Stimulated activated CD4-positive, alpha-beta T cell treated with anti-CD3 and anti-CD28 coated beads, TNF-alpha, amount 100 ng/mL, for 4 hours (primary cell): Measurements from ENCODE around the gene PLA2G2D.

ENCODE experiments used
- DNase-seq, 3 experiments: peaks; one replicate each; pipeline ENCODE4 v3.0.0-alpha.2; 2020; ENCODE audit warnings: low read depth in 3 of 3

Gene PLA2G2D

DNA sequence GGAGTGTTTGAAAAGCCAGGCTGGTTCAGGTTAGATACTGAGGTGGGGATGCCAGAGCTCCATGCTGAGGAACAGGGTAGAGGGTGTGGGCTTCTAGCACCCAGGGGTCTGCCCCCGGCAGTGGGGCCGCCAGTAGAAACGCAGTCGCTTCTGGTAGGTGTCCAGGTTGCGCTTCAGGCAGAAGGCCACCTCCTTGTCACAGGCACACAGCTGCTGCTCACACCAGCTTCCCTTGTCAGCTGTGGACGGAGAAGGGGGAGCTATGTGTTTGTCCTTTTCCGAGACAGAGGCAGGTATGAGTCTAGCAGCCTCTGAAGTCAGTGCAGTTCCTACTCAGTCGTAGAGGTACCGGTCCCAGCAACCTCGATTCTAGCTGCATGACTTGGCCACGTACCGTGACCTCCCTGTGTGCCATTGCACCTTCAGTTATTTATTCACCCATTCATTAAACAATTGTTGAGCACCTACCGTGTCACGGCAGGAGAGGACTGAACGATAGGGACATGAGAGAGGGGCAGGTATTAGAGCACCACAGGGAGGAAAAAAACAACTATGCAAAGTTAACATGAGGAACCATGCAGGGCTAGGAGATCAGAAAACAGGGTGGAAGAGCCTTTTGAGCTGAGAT, 5.2 kb downstream of the PLA2G2D start:
- DNase-seq, result no peak

DNA sequence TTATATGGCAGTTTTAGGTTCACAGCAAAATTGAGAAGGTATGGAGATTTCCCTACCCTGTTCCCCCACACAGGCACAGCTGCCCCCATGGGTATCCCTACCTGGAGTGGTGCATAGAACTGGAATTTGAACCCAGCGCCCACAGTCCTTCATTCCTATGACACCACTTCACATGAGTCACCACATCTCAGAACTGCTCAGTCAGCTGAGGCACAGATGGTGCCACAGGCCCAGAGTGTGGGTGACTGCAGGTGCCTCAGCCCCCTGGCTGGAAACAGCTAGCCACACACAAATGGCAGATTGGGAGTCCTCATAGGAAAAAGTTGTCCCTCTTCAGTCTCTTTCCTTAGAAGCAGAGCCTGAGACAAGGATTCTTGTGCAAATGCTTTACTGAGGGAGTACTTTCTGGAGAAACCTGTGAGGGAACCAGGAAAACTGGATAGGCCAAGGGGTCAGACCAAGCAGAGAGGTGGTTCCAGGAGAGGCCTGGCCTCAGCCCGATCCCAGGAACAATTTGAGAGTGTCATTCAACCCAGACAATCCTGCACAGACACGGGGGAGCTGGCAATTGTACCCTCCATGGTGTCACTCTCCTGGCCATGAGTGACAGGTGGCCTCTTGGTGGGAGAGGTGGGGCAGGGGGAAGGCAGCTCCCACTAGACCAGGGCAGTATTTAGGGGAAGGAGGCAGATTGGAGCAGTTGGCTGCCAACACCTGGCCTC, 6.9 kb downstream of the PLA2G2D start:
- no peak for DNase-seq

DNA sequence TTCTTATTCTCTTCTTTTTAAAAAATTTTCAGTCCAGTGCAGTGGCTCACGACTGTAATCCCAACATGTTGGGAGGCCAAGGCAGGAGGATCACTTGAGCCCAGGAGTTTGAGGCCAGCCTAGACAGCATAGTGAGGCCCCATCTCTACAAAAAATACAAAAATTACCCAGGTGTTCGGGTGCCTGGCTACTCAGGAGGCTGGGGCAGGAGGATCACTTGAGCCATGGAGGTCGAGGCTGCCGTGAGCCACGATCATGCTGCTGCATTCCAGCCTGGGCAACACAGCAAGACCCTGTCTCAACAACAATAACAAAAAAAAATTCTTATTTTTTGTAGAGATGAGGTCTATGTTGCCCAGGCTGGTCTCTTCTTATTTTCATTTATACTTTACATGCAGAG, 7.9 kb downstream of the PLA2G2D start:
- no peak for DNase-seq

DNA sequence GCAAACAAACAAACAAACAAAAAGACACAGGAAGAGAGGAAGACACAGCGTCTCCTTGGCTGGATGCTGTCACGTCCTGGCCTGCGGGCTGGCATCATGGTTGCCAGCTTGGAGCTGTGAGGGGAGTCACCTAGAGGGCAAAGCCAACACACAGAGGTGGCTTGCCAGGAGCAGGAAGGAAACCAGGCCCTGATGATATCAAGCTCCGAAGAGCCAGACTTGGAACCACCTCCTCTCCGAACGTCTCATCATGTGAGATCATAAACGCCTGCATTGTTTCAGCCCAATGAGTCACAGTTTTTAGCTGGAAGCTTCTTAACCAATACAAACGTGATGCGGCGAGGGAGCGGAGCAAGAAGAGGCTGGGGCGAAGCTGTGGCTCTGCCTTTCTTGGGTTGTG, 8.7 kb downstream of the PLA2G2D start:
- no peak for DNase-seq

DNA sequence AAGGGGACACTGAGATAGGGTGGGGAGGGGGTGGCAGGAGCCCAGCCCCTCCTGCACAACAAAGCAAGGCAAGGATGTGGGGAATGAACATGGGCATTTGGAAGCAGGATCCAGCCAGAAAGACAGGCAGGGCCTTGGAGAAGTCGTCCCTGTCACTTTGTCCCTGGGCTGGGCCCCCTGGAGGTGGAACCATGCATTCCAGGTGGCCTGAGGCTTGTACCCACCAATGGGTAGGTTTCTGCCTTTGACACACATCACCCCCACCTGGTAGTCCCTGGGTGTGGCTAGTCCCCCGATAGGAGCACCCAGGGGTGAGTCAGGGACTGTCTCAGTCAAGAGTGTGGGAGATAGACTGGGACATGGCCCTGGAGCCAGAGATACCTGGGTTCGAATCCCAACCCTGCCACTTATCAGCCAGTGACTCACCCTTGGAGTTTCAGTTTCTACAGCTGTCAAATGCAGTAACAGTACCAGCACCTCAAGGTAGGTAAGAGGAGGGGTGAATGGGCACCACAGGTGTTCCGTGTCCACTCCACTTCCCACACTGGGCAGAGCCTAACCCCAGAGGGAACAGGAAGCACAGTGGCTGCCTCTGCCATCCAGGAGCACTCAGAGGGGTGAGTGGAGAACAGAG, 10.0 kb downstream of the PLA2G2D start:
- no peak for DNase-seq

DNA sequence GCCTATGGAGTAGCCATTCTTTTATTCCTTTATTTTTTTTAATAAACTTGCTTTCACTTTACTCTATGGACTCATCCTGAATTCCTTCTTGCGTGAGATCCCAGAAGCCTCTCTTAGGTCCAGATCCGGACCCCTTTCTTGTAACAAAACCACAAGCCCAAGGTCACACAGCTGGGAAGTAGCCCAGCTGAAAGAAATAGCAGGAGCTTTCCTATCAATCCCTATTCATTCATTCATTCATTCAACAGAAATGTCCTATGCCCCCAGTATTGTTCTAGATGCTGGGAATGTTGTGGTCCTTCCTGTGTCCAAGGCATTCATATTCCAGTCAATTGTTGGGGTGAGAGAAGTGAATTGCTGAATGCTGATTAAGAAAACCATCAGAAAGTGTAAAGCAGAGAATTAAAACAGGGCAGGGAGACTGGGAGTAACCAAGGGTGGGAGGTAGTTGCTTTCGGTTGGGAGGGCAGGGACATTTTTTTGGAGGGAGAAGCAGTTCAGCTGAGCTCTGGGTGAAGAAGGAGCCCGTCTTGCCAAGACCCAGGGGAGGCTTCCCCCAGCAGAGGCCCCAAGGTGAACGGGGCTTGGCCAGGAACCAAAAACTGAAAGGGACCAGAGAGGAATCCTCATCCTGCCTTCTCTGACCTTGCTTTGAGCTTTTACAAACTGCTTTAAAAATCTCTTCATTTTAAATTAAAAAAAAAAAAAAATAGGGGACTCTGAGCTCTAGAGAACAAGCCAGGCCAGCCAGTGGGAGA, 10.8 kb downstream of the PLA2G2D start:
- no peak for DNase-seq

DNA sequence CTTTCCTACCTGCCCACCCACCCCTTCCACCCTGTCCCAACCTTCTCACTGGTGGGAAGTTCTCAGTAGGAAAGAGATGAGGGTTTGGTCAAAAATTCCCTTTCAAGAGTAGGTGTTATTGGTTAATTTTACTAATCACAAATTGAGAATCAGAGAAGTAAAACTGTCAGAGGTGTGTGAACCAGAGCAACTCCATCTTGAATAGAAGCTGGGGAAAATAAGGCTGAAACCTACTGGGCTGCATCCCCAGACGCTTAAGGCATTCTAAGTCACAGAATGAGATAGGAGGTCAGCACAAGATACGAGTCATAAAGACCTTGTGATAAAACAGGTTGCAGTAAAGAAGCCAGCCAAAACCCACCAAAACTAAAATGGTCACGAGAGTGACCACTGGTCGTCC, 11.5 kb downstream of the PLA2G2D start:
- no peak for DNase-seq

DNA sequence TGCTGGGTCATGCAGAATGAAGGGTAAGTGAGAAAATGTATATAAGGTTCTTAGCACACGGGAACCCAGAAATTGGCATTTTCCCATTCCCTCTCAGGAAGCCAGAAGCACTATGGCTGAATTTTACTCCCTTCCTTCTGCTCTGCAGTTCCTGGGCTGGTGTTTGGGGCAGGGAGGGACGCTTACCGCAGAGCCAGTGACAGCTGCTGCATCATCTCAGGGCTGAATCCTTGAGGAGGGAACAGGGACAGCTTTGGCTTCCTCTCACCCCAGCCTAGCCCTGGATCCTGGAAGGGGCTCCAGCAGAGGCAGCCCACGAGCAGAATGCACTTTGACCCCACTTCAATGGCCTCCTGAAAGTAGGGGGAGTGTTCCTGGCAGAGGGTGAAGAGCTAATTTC, 12.0 kb downstream of the PLA2G2D start:
- DNase-seq, result no peak

DNA sequence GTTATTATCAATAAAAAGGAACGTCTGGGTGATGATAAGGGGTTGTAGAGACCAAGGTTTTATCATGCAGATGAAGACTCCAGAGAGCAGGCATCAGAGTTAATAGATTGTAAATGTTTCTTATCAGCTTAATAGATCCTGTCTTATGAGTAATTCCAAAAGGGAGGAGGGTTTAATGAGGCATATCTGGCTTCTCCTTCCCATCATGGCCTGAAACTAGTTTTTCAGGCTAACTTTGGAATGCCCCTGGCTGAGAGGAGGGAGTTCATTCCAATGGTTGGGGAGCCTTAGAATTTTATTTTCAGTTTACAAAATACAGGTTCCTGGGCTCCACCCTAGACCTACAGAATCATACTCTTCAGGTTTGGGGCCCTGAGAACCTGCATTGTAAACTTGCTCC, 13.5 kb downstream of the PLA2G2D start:
- no peak for DNase-seq

DNA sequence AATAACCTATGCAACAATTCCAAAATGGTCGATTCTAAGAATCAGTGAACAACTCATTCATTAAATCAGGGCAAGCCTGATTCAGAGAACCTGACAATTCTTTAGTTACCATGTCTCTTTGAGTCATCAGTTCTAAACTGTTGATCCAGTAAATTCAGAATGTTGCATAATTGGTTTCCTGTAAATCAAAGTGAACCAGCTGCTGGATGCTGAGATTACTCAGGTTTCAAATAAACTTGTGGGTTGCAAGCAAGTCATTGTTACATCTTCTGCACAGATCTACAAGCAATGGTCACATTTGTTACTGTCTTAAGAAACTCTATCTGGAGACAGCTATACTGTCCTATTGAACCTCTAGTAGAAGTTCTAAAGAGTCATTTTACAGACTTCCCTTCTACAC, 16.5 kb downstream of the PLA2G2D start:
- DNase-seq, result no peak

DNA sequence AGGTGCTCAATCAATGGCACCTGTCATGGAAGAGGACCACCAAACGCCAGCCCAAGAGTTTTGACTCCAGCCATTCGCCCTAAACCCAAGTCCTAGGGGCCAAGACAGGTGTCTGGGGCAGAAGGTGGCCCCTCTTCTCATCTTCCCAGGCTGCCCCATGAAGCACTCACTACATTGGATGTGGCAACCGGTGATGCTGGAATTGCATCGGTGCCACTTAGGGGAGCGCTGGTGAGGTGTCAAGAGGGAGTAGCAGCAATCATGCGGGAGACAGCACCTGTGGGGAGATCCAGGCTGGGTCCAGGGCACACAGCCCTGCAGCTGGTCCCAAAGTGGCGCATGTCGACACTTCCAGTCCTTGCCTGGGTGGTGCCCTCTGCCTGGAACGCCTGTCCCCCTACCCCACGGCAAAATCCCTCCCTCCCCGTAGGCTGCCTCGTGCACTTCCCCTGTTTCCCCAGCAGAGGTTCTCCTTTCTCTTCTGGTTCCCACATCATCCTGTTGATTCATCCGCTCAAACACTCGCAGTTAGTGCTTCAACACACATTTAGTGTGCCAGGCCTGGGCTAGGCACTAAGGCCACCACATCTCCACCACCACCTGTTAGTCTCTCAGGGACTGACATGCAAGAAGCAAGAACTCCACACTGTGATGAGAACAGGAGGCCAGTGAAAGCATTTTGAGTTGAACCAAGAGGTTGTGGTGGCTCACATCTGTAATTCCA, 18.5 kb downstream of the PLA2G2D start:
- DNase-seq, result no peak

DNA sequence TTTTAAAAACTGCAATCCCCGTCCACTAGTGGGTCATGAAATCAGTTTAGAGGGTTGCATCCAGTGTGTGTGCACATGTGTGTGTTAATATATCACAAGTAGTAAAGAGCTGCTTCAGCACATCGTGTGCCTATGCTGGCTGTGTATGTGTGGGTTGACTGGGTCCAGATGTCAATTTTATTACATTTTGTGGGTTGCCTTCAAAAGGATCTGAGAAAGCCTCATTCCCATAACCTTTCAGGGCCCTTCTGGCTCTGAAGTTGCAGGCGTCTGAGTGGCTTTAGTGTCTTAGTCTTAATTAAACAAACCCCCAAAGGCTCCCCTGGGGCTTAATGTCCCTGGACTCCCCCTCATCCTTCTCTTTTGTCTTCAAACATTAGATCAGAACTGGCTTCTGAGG, 19.8 kb downstream of the PLA2G2D start:
- no peak for DNase-seq

DNA sequence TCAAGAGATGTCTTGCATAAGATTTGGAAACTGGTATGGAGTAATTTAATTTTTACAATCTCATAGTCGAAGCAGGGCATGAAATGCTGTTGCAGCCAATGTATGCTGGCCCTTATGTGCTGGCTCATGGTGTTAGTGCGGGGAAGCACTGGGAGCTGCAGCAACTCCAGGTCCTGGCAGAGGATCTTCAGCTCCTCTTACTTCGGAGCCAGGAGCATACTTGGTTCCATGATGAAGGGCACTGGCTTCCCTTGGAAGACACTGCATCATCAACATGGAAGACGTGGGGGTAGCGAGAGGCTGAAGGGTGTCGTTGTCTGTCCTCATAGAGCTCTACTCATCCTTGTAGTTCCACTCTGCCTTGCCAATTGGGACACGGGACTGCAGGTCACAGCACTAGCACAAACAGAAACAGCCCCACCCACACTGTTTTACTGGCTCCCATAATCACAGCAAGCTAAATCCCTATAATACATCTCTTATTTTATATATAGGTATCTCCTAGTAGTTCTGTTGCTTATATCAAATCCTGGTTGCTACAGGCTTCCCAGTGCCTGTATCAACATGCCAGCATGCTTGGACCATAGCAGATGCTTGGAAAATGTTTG, 22.4 kb downstream of the PLA2G2D start:
- DNase-seq, result no peak

DNA sequence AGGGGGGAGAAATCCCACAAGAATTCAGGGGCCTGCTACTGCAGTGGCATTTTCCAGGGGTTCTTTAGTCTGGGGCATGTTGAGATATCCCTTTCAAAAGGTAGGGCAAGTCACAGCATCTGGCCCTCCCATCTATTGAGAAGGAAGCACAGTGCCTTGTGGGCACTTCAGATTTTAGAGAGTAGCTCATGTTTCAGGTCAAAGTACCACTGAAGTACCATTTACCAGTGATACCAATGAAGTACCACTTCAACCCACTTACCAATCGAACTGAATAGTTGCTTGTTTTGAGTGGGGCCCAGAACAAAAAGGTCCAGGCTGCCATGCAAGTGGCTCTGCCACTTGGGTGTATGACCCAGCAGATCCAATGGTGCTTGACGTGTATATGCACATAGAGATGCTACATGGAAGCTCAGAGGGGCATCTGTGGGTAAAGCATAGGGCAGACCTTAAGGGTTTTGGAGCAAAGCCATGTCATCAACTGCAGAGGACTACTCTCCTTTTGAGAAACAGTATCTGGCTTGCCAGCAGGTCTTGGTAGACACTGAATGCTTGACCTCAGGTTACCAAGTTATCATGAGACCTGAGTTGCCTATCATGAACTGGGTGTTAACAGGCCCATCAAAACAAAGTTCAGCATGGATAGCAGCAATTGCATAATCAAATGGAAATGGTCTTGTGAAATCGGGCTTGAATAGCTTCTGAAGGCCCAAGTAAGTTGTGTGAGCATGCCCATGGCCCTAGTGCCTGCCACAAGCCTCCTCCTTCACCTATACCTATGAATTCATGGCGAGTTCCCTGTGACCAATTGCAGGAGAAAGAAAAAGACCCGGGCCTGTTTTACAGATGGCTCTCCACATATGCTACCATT, 23.5 kb downstream of the PLA2G2D start:
- no peak for DNase-seq

DNA sequence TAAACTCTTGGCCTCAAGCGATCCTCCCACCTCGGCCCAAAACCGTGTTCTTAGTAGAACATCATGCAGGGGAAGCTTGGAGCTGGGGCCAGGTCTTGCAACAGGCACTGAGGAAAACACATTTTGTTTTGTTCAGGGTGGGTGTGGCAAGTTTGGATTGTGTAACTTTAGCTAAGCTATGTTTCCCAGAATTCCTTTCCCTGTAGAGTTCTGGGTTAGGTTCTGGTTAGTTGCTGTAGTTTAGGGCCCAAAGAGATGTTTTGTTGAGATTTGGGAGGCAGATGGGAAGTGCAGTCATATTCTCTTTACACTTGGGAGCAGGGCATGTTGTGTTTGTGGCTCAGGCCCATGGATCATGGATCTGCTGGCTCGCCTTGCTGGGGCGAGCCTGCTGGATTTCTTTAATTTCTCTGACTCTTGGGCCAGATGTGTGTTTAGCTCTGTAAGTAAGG, 25.4 kb downstream of the PLA2G2D start:
- DNase-seq, result no peak

DNA sequence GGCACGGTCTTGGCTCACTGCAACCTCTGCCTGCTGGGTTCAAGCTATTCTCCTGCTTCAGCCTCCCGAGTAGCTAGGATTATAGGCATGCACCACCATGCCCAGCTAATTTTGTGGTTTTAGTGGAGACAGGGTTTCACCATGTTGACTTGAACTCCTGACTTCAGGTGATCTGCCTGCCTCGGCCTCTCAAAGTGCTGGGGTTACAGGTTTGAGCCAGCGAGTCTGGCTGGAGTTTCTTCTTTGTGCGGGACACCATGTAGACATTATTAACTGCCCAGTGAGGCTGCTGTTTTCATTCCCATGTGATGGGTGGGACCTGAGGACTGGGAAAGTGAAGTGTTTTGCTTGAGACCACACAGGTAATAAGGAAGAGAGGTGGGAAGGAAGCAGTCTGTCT, 26.0 kb downstream of the PLA2G2D start:
- DNase-seq, result no peak

DNA sequence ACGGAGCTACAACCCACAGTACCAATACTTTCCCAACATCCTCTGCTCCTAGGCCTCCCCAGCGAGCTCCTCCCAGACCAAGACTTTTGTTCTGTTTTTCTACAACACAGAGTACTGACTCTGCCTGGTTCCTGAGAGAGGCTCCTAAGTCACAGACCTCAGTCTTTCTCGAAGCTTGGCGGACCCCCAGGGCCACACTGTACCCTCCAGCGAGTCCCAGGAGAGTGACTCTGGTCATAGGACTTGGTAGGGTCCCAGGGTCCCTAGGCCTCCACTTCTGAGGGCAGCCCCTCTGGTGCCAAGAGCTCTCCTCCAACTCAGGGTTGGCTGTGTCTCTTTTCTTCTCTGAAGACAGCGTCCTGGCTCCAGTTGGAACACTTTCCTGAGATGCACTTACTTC, 28.7 kb downstream of the PLA2G2D start:
- no peak for DNase-seq

DNA sequence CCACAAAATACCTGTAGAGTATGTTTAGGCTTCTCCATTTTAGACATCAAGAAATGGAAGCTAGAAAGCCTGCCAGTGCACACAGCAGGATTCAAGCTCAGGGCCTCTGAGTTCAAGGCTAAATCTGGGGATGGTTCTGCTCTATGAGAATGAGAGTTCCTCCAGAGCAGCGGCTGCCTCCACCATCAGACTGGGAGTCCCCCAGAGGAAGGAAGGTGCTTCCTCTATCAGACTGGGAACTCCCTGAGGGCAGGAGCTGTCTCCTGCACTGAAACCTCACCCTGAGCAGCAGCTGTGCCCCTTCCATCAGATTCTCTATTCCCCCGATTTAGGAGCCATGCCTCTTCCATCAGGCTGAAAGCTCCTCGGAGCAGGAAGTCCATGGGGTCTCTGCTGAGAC, 29.2 kb downstream of the PLA2G2D start:
- DNase-seq, result no peak

DNA sequence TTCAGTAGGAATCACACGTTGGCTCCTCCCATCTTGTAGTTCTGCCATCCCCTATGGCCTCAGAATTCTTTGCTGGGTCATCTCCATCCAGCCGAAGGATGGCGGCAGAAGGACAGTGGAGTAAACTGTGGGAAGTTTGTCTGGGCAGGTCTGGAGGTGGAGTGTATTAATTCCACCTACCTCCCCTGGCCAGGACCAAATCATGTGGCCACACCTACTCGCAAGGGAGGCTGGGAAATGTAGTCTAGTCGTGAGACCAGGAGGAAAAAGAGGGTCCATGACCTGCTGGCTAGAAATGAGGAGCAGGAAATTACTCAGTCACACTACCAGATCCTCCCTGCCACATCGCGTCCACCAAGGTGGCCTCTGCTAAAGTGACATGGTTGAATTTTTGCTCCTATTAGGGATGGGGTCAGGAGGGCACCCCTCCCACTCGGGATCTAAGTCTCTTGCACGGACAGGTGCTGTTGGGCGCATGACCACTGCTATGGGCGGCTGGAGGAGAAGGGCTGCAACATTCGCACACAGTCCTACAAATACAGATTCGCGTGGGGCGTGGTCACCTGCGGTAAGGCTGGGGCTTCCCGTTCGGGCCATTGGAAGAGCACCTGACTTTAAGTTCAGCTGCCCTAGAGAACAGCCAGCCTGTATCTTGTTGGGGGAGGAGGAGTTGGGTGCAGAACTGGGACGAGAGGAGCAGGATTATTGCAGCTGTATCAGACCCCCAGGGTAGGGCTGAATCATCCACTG, 29.8 kb downstream of the PLA2G2D start:
- no peak for DNase-seq

DNA sequence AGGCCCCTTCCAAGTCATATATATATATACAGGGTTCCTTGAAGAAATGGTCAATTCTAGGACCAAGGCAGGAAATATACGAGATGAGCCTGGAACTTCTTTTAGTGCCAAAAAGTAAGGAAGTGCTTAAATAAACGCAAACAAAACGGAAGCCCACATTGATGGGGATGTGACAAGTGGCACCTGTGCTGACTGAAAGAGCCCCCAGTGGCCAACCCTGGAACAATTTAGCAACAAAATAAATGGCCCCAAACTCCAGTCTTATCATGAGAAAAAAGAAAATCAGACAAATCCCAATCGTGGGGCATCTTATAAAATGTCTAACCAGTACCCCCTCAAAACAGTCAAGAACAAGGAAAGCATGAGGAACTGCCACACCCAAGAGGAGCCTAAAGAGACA, 31.7 kb downstream of the PLA2G2D start:
- no peak for DNase-seq
